DMS153 treated with DMSO at 0.1 percent for 48 hours (cell line): ENCODE results near the gene MORC1.
"Not testable (repeated sequence)": the region's sequence is repeated elsewhere in the genome, so short reads cannot be mapped to it uniquely, and the experiment has no call there.

Source experiments
- DNase-seq: peaks from one replicate; lab custom pipeline; 2025; ENCODE audit not compliant: unreplicated experiment; lab: John Stamatoyannopoulos, UW

MORC1 gene

GRCh38 chr3:109117939-109118338 is at the start of gene MORC1:
TSS of gene MORC1 (minus strand) at chr3:109118134. CDS start at chr3:109118059, 75 bp downstream.
- DNase-seq: no peak

- DNase-seq: no peak
Observed at GRCh38 chr3:109165905-109166304, 48.0 kb upstream of the MORC1 start.

- DNase-seq: no peak
Observed at GRCh38 chr3:109161487-109162123, 43.7 kb upstream of the MORC1 start.

- DNase-seq: no peak
Observed at GRCh38 chr3:109155828-109156227, 37.9 kb upstream of the MORC1 start.

- DNase-seq: no peak
Observed at GRCh38 chr3:109154979-109155378, 37.0 kb upstream of the MORC1 start.

GRCh38 chr3:109152320-109152719 is 34.4 kb upstream of the MORC1 start:
- DNase-seq: no peak

GRCh38 chr3:109149078-109149477 is 31.1 kb upstream of the MORC1 start:
- DNase-seq: no peak

- DNase-seq: no peak
Observed at GRCh38 chr3:109143646-109144045, 25.7 kb upstream of the MORC1 start.

- no peak for DNase-seq
Observed at GRCh38 chr3:109140318-109140717, 22.4 kb upstream of the MORC1 start.

GRCh38 chr3:109137761-109138160 is 19.8 kb upstream of the MORC1 start:
- no peak for DNase-seq

- no peak for DNase-seq
Observed at GRCh38 chr3:109136523-109136922, 18.6 kb upstream of the MORC1 start, which contains the start of gene C3orf85. TSS of gene C3orf85 (plus strand) at chr3:109136719. CDS start at chr3:109136848, 129 bp downstream.

GRCh38 chr3:109133474-109133816 is 15.5 kb upstream of the MORC1 start:
- not testable (repeated sequence) for DNase-seq

GRCh38 chr3:109132801-109133473 is 15.0 kb upstream of the MORC1 start:
- no peak for DNase-seq

- DNase-seq: no peak
Observed at GRCh38 chr3:109131276-109131675, 13.3 kb upstream of the MORC1 start.

GRCh38 chr3:109127553-109127952 is 9.6 kb upstream of the MORC1 start:
- no peak for DNase-seq

- DNase-seq: no peak
Observed at GRCh38 chr3:109125902-109126301, 8.0 kb upstream of the MORC1 start.

- DNase-seq: no peak
Observed at GRCh38 chr3:109122690-109123089, 4.8 kb upstream of the MORC1 start.

- DNase-seq: no peak
Observed at GRCh38 chr3:109118584-109118983, 650 bp upstream of the MORC1 start.

GRCh38 chr3:109116031-109116430 is 1.9 kb downstream of the MORC1 start:
- no peak for DNase-seq

- DNase-seq: no peak
Observed at GRCh38 chr3:109115451-109115850, 2.5 kb downstream of the MORC1 start.

GRCh38 chr3:109114746-109115145 is 3.2 kb downstream of the MORC1 start:
- no peak for DNase-seq

GRCh38 chr3:109112946-109113760 is 4.8 kb downstream of the MORC1 start:
- no peak for DNase-seq
